Measurements from ENCODE around the gene S100A10.

The S100A10 gene

DNA sequence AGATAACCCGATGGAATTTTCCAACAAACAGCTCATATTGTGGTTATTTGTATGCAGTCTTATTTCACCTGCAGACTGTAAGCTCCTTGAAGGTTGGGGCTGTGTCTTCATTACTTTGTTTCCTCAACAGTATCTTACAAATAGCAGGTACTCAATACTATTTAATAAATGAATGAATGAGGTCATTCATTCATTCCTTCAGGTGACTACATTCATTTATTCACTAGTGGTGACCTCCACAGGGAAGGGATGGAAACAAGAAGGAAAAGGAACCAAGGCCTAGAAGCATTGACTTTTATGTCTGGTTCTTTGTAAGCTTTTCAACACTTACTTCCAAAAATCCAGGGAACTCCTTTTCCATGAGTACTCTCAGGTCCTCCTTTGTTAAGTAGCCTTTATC lies 7.9 kb downstream of the S100A10 start:
- no peak for DNase-seq

DNA sequence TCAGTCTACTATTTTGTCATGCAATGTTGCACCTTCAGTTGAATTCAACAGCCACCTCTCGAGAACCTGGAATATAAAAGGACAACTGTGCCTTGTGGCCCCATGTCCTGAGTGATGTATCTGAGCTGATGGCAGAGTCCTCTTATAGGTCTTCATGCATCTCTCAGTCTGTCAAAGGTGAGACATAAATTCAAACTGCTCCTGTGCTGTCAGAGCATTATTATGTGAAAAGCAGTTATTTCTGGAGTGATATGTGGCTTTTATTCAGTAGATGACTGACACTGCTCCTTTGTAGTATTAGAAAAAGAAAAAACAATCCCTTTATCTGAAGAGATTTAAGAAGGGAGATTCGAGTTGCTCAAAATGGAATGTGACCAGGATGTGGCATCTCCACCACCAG lies 8.4 kb downstream of the S100A10 start:
- no peak for DNase-seq

- DNase-seq: peak; percentile 49
Observed at GRCh38 chr1:151984313-151984956, 9.2 kb downstream of the S100A10 start.

GRCh38 chr1:151982300-151983005 lies 11.2 kb downstream of the S100A10 start:
- no peak for DNase-seq

DNA sequence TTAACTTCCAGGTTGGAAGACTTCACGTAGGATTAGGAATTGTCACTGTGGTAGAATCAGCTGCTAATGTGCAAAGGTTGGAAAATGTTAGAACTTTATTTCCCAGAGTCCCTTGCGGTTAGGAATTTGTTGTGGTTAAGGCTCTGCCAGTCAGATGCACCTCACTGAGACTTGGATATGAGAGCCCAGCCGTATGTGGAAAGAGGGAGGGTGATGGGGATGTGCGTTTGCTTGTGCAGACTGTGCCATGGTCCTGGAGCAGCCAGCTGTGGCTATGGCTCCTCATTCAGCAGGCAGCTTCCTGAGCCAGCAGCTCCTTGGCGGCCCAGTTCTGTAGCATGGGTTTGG lies 12.5 kb downstream of the S100A10 start:
- no peak for DNase-seq

GRCh38 chr1:151980287-151981177 lies 13.1 kb downstream of the S100A10 start:
- DNase-seq: no peak

- no peak for DNase-seq
Observed at GRCh38 chr1:151978922-151979321, 14.7 kb downstream of the S100A10 start.

DNA sequence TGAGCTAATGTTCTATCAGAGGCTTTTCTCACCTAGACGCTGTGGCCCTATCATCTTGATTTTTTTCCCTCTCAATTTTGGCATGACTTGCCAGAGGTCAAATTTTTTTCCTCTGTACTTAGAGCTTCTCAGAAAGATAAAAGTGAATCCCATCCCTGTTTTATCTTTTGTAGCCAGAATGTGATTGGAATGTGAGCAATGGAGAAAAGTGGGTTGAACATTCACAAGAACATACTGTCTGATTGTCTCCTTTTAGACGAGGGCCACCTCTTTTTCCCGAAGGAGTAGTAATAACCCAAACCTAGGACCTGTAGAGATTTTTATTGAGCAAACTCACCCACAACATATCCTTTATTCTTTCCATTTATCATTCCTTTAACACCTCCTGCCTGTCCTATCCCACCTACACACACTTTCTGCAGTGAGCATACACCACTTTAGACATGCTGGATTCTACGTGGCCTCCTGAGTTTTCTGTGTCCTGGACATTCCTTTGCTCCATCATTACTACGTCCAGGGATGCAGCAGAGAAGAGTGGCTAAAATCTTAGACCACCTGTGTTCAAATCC lies 15.9 kb downstream of the S100A10 start:
- DNase-seq: no peak

GRCh38 chr1:151976858-151977257 lies 16.8 kb downstream of the S100A10 start:
- no peak for DNase-seq

DNA sequence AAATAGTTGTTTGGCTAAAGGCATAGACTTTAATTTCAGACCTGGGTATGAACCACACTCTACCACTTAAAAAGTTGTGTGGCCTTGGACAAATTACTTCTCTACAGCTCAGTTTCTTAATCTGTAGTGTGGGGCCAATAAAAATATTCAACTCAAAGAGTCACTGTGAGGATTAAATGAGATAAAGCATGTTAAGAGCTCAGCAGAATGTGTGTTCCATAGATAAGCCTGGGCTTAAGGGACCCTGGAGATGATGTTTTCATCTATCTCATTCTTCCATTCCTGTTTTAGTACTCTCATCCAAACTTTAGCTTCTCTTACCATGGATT lies 17.7 kb downstream of the S100A10 start:
- no peak for DNase-seq

DNA sequence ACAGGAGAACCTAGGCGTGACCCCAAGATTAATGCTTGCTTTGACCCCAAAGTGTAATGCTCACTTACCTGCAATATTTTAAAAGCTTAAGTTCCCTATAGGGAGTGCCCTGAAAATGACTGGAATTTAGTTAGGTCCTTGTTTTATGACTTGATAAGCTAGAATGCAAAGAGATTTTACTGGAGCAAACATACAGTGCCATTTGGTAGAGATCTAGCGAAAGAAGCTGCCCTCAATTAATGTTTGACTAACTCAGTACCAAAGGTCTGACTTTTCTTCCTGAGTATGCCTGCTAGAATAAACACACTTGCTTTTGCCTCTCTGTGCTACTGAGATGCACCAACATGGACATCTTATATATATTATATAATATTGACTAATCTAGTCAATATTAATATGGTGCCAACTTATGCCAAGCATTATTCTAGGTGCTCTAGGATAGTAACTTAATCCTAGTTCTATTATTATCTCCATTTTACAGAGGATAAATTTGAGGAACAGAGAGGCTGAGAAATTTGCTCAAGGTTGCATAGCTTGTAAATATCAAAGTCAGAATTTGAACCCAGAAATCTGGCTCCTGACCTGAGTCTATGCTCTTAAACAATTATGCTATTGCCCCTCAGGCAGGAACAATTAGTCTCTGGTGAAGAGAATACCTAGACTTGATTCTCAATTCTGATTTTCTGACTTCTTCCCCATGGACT lies 18.2 kb downstream of the S100A10 start:
- DNase-seq: no peak

DNA sequence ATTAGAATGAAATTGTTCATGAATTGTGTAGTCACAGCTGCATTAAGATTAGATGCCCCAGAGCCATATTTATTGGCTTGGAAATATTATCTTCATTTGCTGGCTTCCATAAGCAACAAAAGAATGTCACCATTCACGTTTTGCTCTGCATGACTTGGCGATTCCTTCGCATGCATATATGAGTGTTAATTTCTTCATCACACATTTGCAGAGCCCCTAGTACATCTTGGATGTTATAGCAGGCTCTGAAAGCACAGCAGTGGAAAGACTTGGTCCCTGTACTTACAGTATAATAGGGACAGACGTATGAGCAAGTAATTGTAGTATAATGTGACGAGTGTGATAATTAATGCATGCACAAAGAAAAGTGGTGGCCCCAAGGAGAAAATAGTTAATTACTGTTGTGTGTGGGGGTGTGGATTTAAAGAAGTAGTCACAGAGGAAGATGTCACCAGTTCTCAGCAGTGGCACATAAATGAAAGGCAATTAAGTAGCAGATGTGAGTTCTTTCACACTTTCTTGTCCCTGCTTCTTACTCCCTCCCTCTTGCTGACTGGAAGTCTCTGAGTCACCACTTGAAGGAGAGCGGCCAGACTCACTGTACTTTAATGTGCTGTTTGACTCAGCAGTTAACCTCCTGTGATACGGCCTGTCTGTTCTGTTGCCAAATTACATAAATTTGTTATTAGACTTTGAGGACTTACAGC lies 21.0 kb downstream of the S100A10 start:
- no peak for DNase-seq

GRCh38 chr1:151970626-151971025 lies 23.0 kb downstream of the S100A10 start:
- no peak for DNase-seq

- no peak for DNase-seq
Observed at GRCh38 chr1:151970128-151970527, 23.5 kb downstream of the S100A10 start.

DNA sequence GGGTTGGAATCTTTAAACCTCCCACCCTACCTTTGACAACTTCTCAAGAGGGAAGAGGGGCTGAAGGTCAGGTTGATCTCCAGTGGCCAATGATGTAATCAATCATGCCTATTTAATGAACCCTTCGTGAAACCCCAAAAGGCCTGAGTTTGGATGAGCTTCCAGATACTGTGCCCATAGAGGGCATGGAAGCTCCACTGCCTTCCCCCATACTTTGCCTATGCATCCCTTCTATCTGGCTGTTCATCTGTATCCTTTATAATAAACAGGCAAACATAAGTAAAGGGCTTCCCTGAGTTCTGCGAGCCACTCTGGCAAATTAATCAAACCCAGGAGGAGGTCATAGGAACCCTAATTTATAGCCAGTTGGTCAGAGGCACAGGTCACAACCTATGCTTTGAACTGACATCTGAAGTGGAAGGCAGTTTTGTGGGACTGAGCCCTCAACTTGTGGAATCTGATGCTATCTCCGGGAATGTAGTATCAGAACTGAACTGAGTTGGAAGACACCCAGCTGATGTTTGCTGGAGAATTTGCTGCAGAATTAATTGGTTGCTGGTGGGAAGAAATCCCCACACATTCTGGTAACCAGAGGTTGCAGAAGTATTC lies 24.8 kb downstream of the S100A10 start:
- no peak for DNase-seq

DNA sequence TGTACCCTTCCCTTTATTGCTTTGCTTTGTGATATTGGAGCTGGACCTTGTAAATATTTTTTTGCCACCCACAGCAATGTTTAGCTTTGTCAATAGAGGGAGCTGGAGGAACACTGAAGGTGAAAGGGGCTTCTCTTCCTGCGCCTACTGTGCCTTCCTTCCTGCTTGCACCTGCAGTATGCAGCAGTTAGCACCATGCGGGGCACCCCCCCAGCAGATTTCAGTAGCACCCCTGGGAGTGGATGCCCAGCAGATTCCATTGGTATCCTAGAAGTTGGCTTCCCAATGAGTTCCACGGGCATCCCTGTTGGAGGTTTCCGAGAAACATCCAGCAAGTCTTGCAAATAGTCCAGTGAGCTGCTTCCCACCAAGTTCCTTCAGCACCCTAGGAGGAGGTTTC lies 25.6 kb downstream of the S100A10 start:
- peak; percentile 52 for DNase-seq

DNA sequence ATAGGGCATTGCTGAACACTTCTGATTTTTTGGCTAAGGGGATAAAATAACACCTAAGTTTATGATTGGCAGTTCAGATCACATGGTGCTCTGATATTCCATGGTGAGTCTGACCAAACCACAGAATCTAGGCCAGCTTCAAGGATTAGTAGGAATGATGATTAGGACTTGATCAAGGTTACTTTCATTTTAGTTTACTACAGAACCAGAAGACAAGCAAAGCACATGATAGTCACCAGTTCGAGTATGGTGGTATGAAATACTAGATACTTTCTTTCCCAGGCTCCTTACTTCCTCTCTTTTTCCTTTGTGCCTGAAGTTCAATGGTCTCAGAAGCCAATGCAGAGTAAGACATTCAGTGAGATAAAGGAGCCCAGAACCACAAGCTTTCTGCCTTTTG lies 26.6 kb downstream of the S100A10 start:
- no peak for DNase-seq

GRCh38 chr1:151966061-151966460 lies 27.6 kb downstream of the S100A10 start:
- DNase-seq: no peak

GRCh38 chr1:151964510-151964909 lies 29.1 kb downstream of the S100A10 start:
- DNase-seq: no peak

GRCh38 chr1:151963288-151963687 lies 30.4 kb downstream of the S100A10 start:
- no peak for DNase-seq

- DNase-seq: no peak
Observed at GRCh38 chr1:151961833-151962232, 31.8 kb downstream of the S100A10 start.
